HCT116 (cell line): ENCODE measurements around the gene LRRK1. TPM values are rescaled to one million over a fixed set of nuclear protein-coding genes. Genes with fewer than 3 reads are reported as not detected.

Source experiments
- ATAC-seq: fragments of 200-7000 bp; cut with Tn5 transposase; 2 replicates; pipeline ENCODE4 v1.9.1; 2020; ENCODE audit warnings: mild to moderate bottlenecking, moderate library complexity
- BruUV-seq: library from RNA; stranded (reverse); fragments of 400-500 nt; replicated peaks from 2 replicates; lab custom pipeline; 2021; lab: Mats Ljungman, UMichigan
- CTCF ChIA-PET: fragments of 300-600 bp; sonication (Branson Sonifier 250); formaldehyde crosslinking; loops from one replicate; lab custom pipeline; 2021; ENCODE audit warnings: antibody characterized with exemption; lab: Charles Lee
- POLR2A ChIA-PET: fragments of 300-600, 350-600 bp; sonication (Branson Sonifier 250); formaldehyde crosslinking; loops from one replicate; lab custom pipeline; 2021; ENCODE audit warnings: antibody characterized with exemption; lab: Charles Lee
- RAD21 ChIA-PET, 2 experiments: fragments of 300-600 bp; sonication (Branson Sonifier 250); formaldehyde crosslinking; loops; one replicate each; lab custom pipeline; 2023; ENCODE audit warnings: low total read pairs in 2 of 2; ENCODE audit not compliant: uncharacterized antibody in 2 of 2, unreplicated experiment in 2 of 2, low non-redundant PET in 1 of 2; lab: Charles Lee
- DNase-seq: peaks from one replicate; pipeline ENCODE4 v3.0.0-alpha.2; 2010; ENCODE audit warnings: low read depth, low spot score
- H2AFZ ChIP-seq: fragments of 200-600 bp; shearing (Covaris generic), sonication (generic); 2 replicates; pipeline ENCODE4 v1.6.1; 2017; ENCODE audit warnings: low read depth, mixed run types, mixed read lengths, antibody characterized with exemption, low read length; ENCODE audit not compliant: poor library complexity, severe bottlenecking
- H3K27ac ChIP-seq: 2 replicates; pipeline ENCODE4 v1.5.1; 2012; ENCODE audit warnings: low read depth, low read length
- H3K27me3 ChIP-seq: fragments of 200-600 bp; sonication (generic); 2 replicates; pipeline ENCODE4 v1.6.1; 2016; ENCODE audit warnings: mixed run types, low read length, mixed read lengths; ENCODE audit not compliant: insufficient read depth
- H3K36me3 ChIP-seq, 2 experiments: fragments of 200-500 bp in 1 of 2; fragments of 200-600 bp in 1 of 2; sonication (Bioruptor generic) in 1 of 2; sonication (generic) in 1 of 2; 2 replicates each; pipeline versions ENCODE4 v1.5.1 to v1.6.1; 2014 to 2016; ENCODE audit warnings: low read length in 2 of 2, inconsistent platforms in 1 of 2, mixed read lengths in 1 of 2, mixed run types in 1 of 2; ENCODE audit not compliant: insufficient read depth in 2 of 2, control insufficient read depth in 1 of 2
- H3K4me1 ChIP-seq, 2 experiments: fragments of 200-600 bp in 1 of 2; sonication (generic) in 1 of 2; 2 replicates each; pipeline versions ENCODE4 v1.5.1 to v1.6.1; 2012 to 2017; ENCODE audit warnings: low read length in 2 of 2, inconsistent platforms in 1 of 2, mild to moderate bottlenecking in 1 of 2, mixed read lengths in 1 of 2, mixed run types in 1 of 2, moderate library complexity in 1 of 2; ENCODE audit not compliant: insufficient read depth in 2 of 2, control insufficient read depth in 1 of 2
- H3K4me2 ChIP-seq: fragments of 200-600 bp; sonication (generic); 2 replicates; pipeline ENCODE4 v1.6.1; 2017; ENCODE audit warnings: mixed run types, low read length, mixed read lengths
- H3K4me3 ChIP-seq, 2 experiments: fragments of 200-600 bp in 1 of 2; sonication (generic) in 1 of 2; replicated peaks in 1 of 2; 2 replicates each; pipeline ENCODE4 v1.5.1; 2011 to 2016; ENCODE audit warnings: low read length in 2 of 2, control low read depth in 1 of 2, low read depth in 1 of 2, mild to moderate bottlenecking in 1 of 2, mixed read lengths in 1 of 2, mixed run types in 1 of 2
- H3K79me2 ChIP-seq: fragments of 200-600 bp; sonication (generic); 2 replicates; pipeline ENCODE4 v1.6.1; 2017; ENCODE audit warnings: mild to moderate bottlenecking, mixed run types, low read length, moderate library complexity, mixed read lengths; ENCODE audit not compliant: insufficient read depth
- H3K9ac ChIP-seq: fragments of 200-600 bp; sonication (generic); 2 replicates; pipeline ENCODE4 v1.6.1; 2016; ENCODE audit warnings: low read length, mixed read lengths
- H3K9me2 ChIP-seq: fragments of 200-600 bp; sonication (generic), shearing (Covaris generic); 2 replicates; pipeline ENCODE4 v1.6.1; 2017; ENCODE audit warnings: mixed run types, mild to moderate bottlenecking, moderate library complexity; ENCODE audit not compliant: insufficient read depth
- H3K9me3 ChIP-seq, 2 experiments: fragments of 200-500 bp in 1 of 2; fragments of 200-600 bp in 1 of 2; sonication (Bioruptor generic) in 1 of 2; sonication (generic) in 1 of 2; 2 replicates each; pipeline ENCODE4 v1.6.1; 2014 to 2017; ENCODE audit warnings: low read length in 2 of 2, mixed read lengths in 2 of 2, inconsistent platforms in 1 of 2, low read depth in 1 of 2, mild to moderate bottlenecking in 1 of 2, mixed run types in 1 of 2, moderate library complexity in 1 of 2; ENCODE audit not compliant: control insufficient read depth in 1 of 2, insufficient read depth in 1 of 2
- H4K20me1 ChIP-seq: fragments of 200-600 bp; sonication (generic), shearing (Covaris generic); 2 replicates; pipeline ENCODE4 v1.6.1; 2017; ENCODE audit warnings: mixed run types, mild to moderate bottlenecking, moderate library complexity; ENCODE audit not compliant: insufficient read depth
- CBX3 ChIP-seq: IDR thresholded peaks from 2 replicates; pipeline ENCODE4 v1.6.1; 2012; ENCODE audit warnings: low read depth
- CEBPB ChIP-seq: IDR thresholded peaks from 2 replicates; pipeline ENCODE4 v1.6.1; 2012; ENCODE audit warnings: low read depth
- CTCF ChIP-seq, 3 experiments: fragments of 200-600 bp in 1 of 3; sonication (generic) in 1 of 3; IDR thresholded peaks in 2 of 3; conservative IDR thresholded peaks in 1 of 3; 2 replicates each; pipeline ENCODE4 v1.5.1; 2012 to 2017; ENCODE audit warnings: low read depth in 2 of 3, low read length in 2 of 3, antibody characterized with exemption in 1 of 3, borderline replicate concordance in 1 of 3, control low read depth in 1 of 3, mild to moderate bottlenecking in 1 of 3, mixed read lengths in 1 of 3, mixed run types in 1 of 3, moderate library complexity in 1 of 3; ENCODE audit not compliant: insufficient read depth in 1 of 3
- EGR1 ChIP-seq: IDR thresholded peaks from 2 replicates; pipeline ENCODE4 v1.6.1; 2012; ENCODE audit warnings: low read depth
- ELF1 ChIP-seq: IDR thresholded peaks from 2 replicates; pipeline ENCODE4 v1.6.1; 2012; ENCODE audit warnings: low read depth, borderline replicate concordance
- EZH2 ChIP-seq: fragments of 200-600 bp; sonication (generic); IDR thresholded peaks from 2 replicates; pipeline ENCODE4 v1.6.1; 2017; ENCODE audit warnings: antibody characterized with exemption, mixed run types
- EZH2phosphoT487 ChIP-seq: fragments of 200-600 bp; IDR thresholded peaks from 2 replicates; pipeline ENCODE4 v1.6.1; 2018; ENCODE audit warnings: antibody characterized with exemption, borderline replicate concordance
- FOSL1 ChIP-seq: IDR thresholded peaks from 2 replicates; pipeline ENCODE4 v1.6.1; 2012; ENCODE audit warnings: low read depth
- JUND ChIP-seq: IDR thresholded peaks from 2 replicates; pipeline ENCODE4 v1.6.1; 2012
- MAX ChIP-seq: IDR thresholded peaks from 2 replicates; pipeline ENCODE4 v1.6.1; 2012
- POLR2AphosphoS5 ChIP-seq: IDR thresholded peaks from 2 replicates; pipeline ENCODE4 v1.6.1; 2011; ENCODE audit warnings: mild to moderate bottlenecking, low read depth, low read length, moderate library complexity
- REST ChIP-seq: IDR thresholded peaks from 2 replicates; pipeline ENCODE4 v1.6.1; 2012; ENCODE audit warnings: low read depth
- SIN3A ChIP-seq: IDR thresholded peaks from 2 replicates; pipeline ENCODE4 v1.6.1; 2012; ENCODE audit warnings: low read depth
- SP1 ChIP-seq: IDR thresholded peaks from 2 replicates; pipeline ENCODE4 v1.6.1; 2012; ENCODE audit warnings: low read depth
- TCF7L2 ChIP-seq: IDR thresholded peaks from 2 replicates; pipeline ENCODE4 v1.7.0; 2011; ENCODE audit warnings: borderline replicate concordance, inconsistent platforms; ENCODE audit not compliant: insufficient read depth, insufficient read length; ENCODE audit errors: extremely low read depth
- YY1 ChIP-seq: IDR thresholded peaks from 2 replicates; pipeline ENCODE4 v1.6.1; 2011; ENCODE audit warnings: low read length, low read depth, moderate library complexity, mild to moderate bottlenecking; ENCODE audit not compliant: insufficient replicate concordance; ENCODE audit errors: extremely low read depth
- ZBTB33 ChIP-seq: IDR thresholded peaks from 2 replicates; pipeline ENCODE4 v1.6.1; 2011; ENCODE audit warnings: mild to moderate bottlenecking, low read length, moderate library complexity; ENCODE audit not compliant: insufficient replicate concordance; ENCODE audit errors: extremely low read depth
- ZFX ChIP-seq: fragments of 450-650 bp; IDR thresholded peaks from 2 replicates; pipeline ENCODE4 v1.6.1; 2017
- intact Hi-C: fragments of 100-400 bp; cut with micrococcal nuclease; formaldehyde crosslinking; loops from 2 replicates; pipeline ENCODE4 v1.10.0; 2022
- total RNA-seq: library from RNA; stranded (reverse); gene quantifications from one replicate; pipeline ENCODE4 v1.2.1, GENCODE V29; 2021; ENCODE audit not compliant: unreplicated experiment

The LRRK1 gene
- total RNA-seq, 1 experiment from 2014 or later = 21.6 TPM

GRCh38 chr15:100975043-100975442 lies 55.9 kb downstream of the LRRK1 start:
- H3K9me3 ChIP-seq = no peaks in the 10 kb centered on the region
- H3K4me3 ChIP-seq = no peak overlapping the region
- RAD21 ChIA-PET = no interaction called here
- no peaks in the 10 kb centered on the region for H3K4me1 ChIP-seq
- POLR2A ChIA-PET = no interaction called here
- no peak overlapping the region for H3K4me2 ChIP-seq
- no peaks in the 10 kb centered on the region for H3K9me2 ChIP-seq
- intact Hi-C loops = no loop called here
- no TSS peak for BruUV-seq
- no peak for TF ChIP-seq ZBTB33
- no peak for TF ChIP-seq EGR1
- TF ChIP-seq EZH2phosphoT487 = no peak
- TF ChIP-seq YY1 = no peak
- TF ChIP-seq SP1 = no peak
- no peak for TF ChIP-seq CBX3
- no peak for TF ChIP-seq CEBPB
- no peak for TF ChIP-seq CTCF (IDR thresholded peaks at IDR 0.05 in 2 of 3, conservative IDR thresholded peaks at IDR 0.05 in 1 of 3; ENCODE audit: borderline replicate concordance in 1 of 3, insufficient read depth in 1 of 3, low read depth in 2 of 3, low read length in 2 of 3)
- no peak for TF ChIP-seq ELF1
- TF ChIP-seq FOSL1 = no peak
- no peak for TF ChIP-seq MAX
- TF ChIP-seq POLR2AphosphoS5 = no peak
- TF ChIP-seq REST = no peak
- TF ChIP-seq TCF7L2 = no peak
- TF ChIP-seq EZH2 = no peak
- no peak for TF ChIP-seq JUND
- TF ChIP-seq SIN3A = no peak
- no peak for TF ChIP-seq ZFX
- ATAC-seq = no peak
- no peak overlapping the region for H2AFZ ChIP-seq
- DNase-seq = no peak
- H3K36me3 ChIP-seq = no peaks in the 10 kb centered on the region
- no peaks in the 10 kb centered on the region for H4K20me1 ChIP-seq
- CTCF ChIA-PET = no interaction called here
- no peaks in the 10 kb centered on the region for H3K79me2 ChIP-seq
- no peak overlapping the region for H3K9ac ChIP-seq
- no peak overlapping the region for H3K27ac ChIP-seq
- no peaks in the 10 kb centered on the region for H3K27me3 ChIP-seq
